ENCODE results near the gene FBXO27. TPM values are rescaled to one million over a fixed set of nuclear protein-coding genes. Genes with fewer than 3 reads are reported as not detected.

FBXO27 gene
- total RNA-seq, 1 experiment from 2014 or later, result 16.4 TPM

DNA sequence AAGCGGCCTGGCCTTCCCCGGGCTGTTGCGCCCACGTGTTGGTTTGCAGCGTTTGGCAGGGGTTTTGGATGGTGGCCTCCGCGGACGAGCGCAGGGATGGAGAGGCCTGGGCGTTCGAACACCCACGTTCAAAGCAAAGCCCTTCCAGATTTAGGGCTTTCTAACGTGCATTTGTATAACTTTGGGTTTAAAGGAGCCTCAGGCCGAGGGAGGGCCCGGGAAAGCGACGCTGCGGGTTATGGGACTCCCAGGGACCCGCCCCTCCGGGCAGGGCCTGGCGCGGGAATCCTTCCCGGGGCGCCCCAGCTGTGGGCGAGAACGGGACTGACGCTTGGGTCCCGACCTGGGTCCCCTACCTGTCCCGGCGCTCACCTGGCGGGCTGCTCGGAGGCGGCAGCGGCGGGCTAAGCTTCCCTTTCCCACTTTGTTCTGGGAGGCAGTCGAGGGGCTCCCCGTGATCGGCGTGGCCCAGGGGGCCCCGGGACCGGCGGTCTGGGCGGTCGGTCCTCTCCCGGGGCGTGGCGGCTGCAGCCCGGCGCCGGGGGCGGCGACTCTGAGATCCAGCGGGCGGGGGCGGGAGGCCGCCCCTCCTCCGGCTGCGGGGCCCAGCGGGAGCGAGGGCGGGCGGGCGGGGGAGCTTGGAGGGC, 57.0 kb downstream of the FBXO27 start, which contains the start of gene FBXO17:
Gene FBXO17 (minus strand): TSS at position 529 of the 647 bp plus-strand sequence. CDS start 25,423 bp downstream, outside the sequence.
- Histone ChIP-seq H3K27ac (ENCODE audit: low read depth, low read length) (peak within 1 kb of the TSS; percentile 61), H2AFZ (ENCODE audit: low read depth, low read length, poor library complexity, severe bottlenecking) (peak within 1 kb of the TSS; percentile 60)

DNA sequence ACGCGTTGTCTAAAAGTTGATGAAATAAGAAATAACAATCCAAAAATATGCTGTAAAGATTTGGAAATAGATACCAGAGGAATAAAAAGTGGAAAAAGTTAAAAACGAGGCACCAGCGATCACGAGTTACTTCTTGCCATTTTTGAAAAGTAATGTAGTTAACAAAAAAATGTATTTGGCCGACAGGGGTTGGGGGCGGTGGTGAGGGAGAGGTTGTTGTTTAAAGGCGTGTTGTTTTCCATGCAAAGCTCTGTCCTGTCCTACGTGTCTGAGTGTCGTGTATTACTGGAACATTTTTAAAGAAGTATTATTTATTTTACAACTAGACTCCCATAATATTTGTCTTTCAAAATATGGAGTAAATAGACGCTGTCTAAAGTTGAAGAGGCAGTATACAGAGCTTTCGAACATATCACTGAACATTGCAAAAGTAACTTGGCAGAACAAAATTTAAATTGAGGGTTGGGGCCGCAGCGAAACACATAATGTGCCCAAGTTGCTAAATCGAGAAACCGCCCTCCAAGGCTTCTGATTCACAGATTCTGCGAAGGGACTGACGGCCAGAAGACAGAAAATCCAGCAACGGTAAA, 57.6 kb downstream of the FBXO27 start:
- no peaks in the 10 kb centered on the region for H3K9me3 ChIP-seq (ENCODE audit: control insufficient read depth in 1 of 2, insufficient read depth in 1 of 2, low read depth in 1 of 2, low read length in 2 of 2)
- H2AFZ ChIP-seq (ENCODE audit: low read depth, low read length, poor library complexity, severe bottlenecking), result no peak overlapping the region
- ChIA-PET CTCF (no interaction called here), RAD21 (ENCODE audit: low non-redundant PET in 1 of 2, low total read pairs in 2 of 2, uncharacterized antibody in 2 of 2, unreplicated experiment in 2 of 2) (interaction anchor here in 1 of 2 experiments (0.7 kb wide), 1 partner anchor 101 kb away, joined by 3 read pairs; no protein-coding TSS in a partner anchor), POLR2A (interaction anchor here (1.1 kb wide), 1 partner anchor 152 kb away, joined by 5 read pairs; no protein-coding TSS in a partner anchor)
- BruUV-seq (replicated peaks), result no TSS peak
- intact Hi-C loops (cut with micrococcal nuclease), result no loop called here
- ATAC-seq (no peak), DNase-seq (ENCODE audit: low read depth, low spot score) (no peak)
- H3K27ac ChIP-seq (ENCODE audit: low read depth, low read length), result peak overlapping the region; percentile 61
- H3K9me2 ChIP-seq (ENCODE audit: insufficient read depth), result no peaks in the 10 kb centered on the region
- no peak for TF ChIP-seq EZH2phosphoT487 (IDR thresholded peaks at IDR 0.05; ENCODE audit: borderline replicate concordance)
- 0 out of 2 replicates have a peak, but pooled peaks have one; percentile 12 for TF ChIP-seq EGR1 (IDR thresholded peaks at IDR 0.05; ENCODE audit: low read depth)
- H3K9ac ChIP-seq (ENCODE audit: low read length), result peak overlapping the region; percentile 68
- peaks cover 8 to 21% of the 10 kb centered on the region in 2 experiments; a peak in 3 of 4 replicates for H3K4me1 ChIP-seq (ENCODE audit: control insufficient read depth in 1 of 2, insufficient read depth in 2 of 2, low read length in 2 of 2)
- peak overlapping the region; percentile 75 for H3K4me2 ChIP-seq (ENCODE audit: low read length)
- H3K79me2 ChIP-seq (ENCODE audit: insufficient read depth, low read length), result peaks cover 16% of the 10 kb centered on the region
- no peaks in the 10 kb centered on the region for H3K36me3 ChIP-seq (ENCODE audit: control insufficient read depth in 1 of 2, insufficient read depth in 2 of 2, low read length in 2 of 2)
- H3K4me3 ChIP-seq (replicated peaks in 1 of 2; ENCODE audit: low read depth in 1 of 2, low read length in 2 of 2), result peak overlapping the region; percentile 57 to 61
- H3K27me3 ChIP-seq (ENCODE audit: insufficient read depth, low read length), result no peaks in the 10 kb centered on the region
- H4K20me1 ChIP-seq (ENCODE audit: insufficient read depth), result no peaks in the 10 kb centered on the region

More for the DNA sequence above, 57.0 kb downstream of the FBXO27 start, which contains the start of gene FBXO17:
- peaks cover 16% of the 10 kb centered on the region for H3K79me2 ChIP-seq (ENCODE audit: insufficient read depth, low read length)
- no peaks in the 10 kb centered on the region for H4K20me1 ChIP-seq (ENCODE audit: insufficient read depth)
- no peaks in the 10 kb centered on the region; a peak in 1 of 4 replicates for H3K9me3 ChIP-seq (ENCODE audit: control insufficient read depth in 1 of 2, insufficient read depth in 1 of 2, low read depth in 1 of 2, low read length in 2 of 2)
- 0 out of 2 replicates have a peak, but pooled peaks have one; percentile 41 for TF ChIP-seq EGR1 (IDR thresholded peaks at IDR 0.05; ENCODE audit: low read depth)
- TF ChIP-seq, protein P1, sequence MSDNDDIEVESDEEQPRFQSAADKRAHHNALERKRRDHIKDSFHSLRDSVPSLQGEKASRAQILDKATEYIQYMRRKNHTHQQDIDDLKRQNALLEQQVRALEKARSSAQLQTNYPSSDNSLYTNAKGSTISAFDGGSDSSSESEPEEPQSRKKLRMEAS (IDR thresholded peaks at IDR 0.05), result peak; percentile 77
- peak; percentile 82 for TF ChIP-seq ZFX (IDR thresholded peaks at IDR 0.05)
- 0 out of 2 replicates have a peak, but pooled peaks have one; percentile 14 for TF ChIP-seq POLR2AphosphoS5 (IDR thresholded peaks at IDR 0.05; ENCODE audit: low read depth, low read length)
- TF ChIP-seq RAD21 (IDR thresholded peaks at IDR 0.05; ENCODE audit: low read depth), result no peak
- TF ChIP-seq SIN3A (IDR thresholded peaks at IDR 0.05; ENCODE audit: low read depth), result no peak; the same call in 1 of the 2 replicates
- CTCF ChIA-PET, result interaction anchor here (1.0 to 1.5 kb wide), 6 partner anchors 13 to 63 kb away, joined by 3 to 7 read pairs (median 4); no protein-coding TSS in a partner anchor
- no peaks in the 10 kb centered on the region for H3K9me2 ChIP-seq (ENCODE audit: insufficient read depth)
- no peaks in the 10 kb centered on the region for H3K27me3 ChIP-seq (ENCODE audit: insufficient read depth, low read length)
- H3K4me1 ChIP-seq (ENCODE audit: control insufficient read depth in 1 of 2, insufficient read depth in 2 of 2, low read length in 2 of 2), result peaks cover 8 to 21% of the 10 kb centered on the region in 2 experiments; a peak in 3 of 4 replicates
- H3K36me3 ChIP-seq (ENCODE audit: control insufficient read depth in 1 of 2, insufficient read depth in 2 of 2, low read length in 2 of 2), result no peaks in the 10 kb centered on the region
- peak within 1 kb of the TSS; percentile 68 for H3K9ac ChIP-seq (ENCODE audit: low read length)
- RAD21 ChIA-PET (ENCODE audit: low non-redundant PET in 1 of 2, low total read pairs in 2 of 2, uncharacterized antibody in 2 of 2, unreplicated experiment in 2 of 2), result no interaction called here
- POLR2A ChIA-PET, result interaction anchor here (0.8 to 1.1 kb wide), 2 partner anchors 56 to 153 kb away, joined by 3 to 5 read pairs; no protein-coding TSS in a partner anchor
- intact Hi-C loops (cut with micrococcal nuclease), result no loop called here
- H3K4me3 ChIP-seq (replicated peaks in 1 of 2; ENCODE audit: low read depth in 1 of 2, low read length in 2 of 2), result peak within 1 kb of the TSS; percentile 57 to 61
- ATAC-seq (peak; percentile 83), DNase-seq (ENCODE audit: low read depth, low spot score) (no peak)
- peak within 1 kb of the TSS; percentile 75 for H3K4me2 ChIP-seq (ENCODE audit: low read length)
- TSS peak; percentile 72 for BruUV-seq (replicated peaks)

Other genes starting within 250 kb of the FBXO27 start
- gene LGALS7B, start 243.3 kb downstream of the FBXO27 start, total RNA-seq (2021; ENCODE audit: unreplicated experiment), result 2.4 TPM
- 0.86 TPM for gene LGALS4, start 219.6 kb downstream of the FBXO27 start, total RNA-seq (2021; ENCODE audit: unreplicated experiment)
- gene ECH1, start 200.8 kb downstream of the FBXO27 start, total RNA-seq (2021; ENCODE audit: unreplicated experiment), result 81.3 TPM
- 551 TPM for gene HNRNPL, start 182.6 kb downstream of the FBXO27 start, total RNA-seq (2021; ENCODE audit: unreplicated experiment)
- gene RINL, start 154.3 kb downstream of the FBXO27 start, total RNA-seq (2021; ENCODE audit: unreplicated experiment), result 28.6 TPM
- 15.4 TPM for gene SIRT2, start 132.9 kb downstream of the FBXO27 start, total RNA-seq (2021; ENCODE audit: unreplicated experiment)
- 51.2 TPM for gene NFKBIB, start 132.6 kb downstream of the FBXO27 start, total RNA-seq (2021; ENCODE audit: unreplicated experiment)
- 1.2 TPM for gene CCER2, start 120.4 kb downstream of the FBXO27 start, total RNA-seq (2021; ENCODE audit: unreplicated experiment)
- gene SARS2, start 101.8 kb downstream of the FBXO27 start, total RNA-seq (2021; ENCODE audit: unreplicated experiment), result 58.2 TPM
- 97.7 TPM for gene MRPS12, start 101.6 kb downstream of the FBXO27 start, total RNA-seq (2021; ENCODE audit: unreplicated experiment)
- 18.5 TPM for gene FBXO17, start 56.8 kb downstream of the FBXO27 start, total RNA-seq (2021; ENCODE audit: unreplicated experiment)
- 4.7 TPM for gene ACP7, start 51.8 kb upstream of the FBXO27 start, total RNA-seq (2021; ENCODE audit: unreplicated experiment)
- gene PAK4, start 93.2 kb upstream of the FBXO27 start, total RNA-seq (2021; ENCODE audit: unreplicated experiment), result 90.1 TPM
- 0.12 TPM for gene NCCRP1, start 164.4 kb upstream of the FBXO27 start, total RNA-seq (2021; ENCODE audit: unreplicated experiment)
- gene SYCN, start 171.7 kb upstream of the FBXO27 start, total RNA-seq (2021; ENCODE audit: unreplicated experiment), result not detected
- gene IFNL3, start 212.5 kb upstream of the FBXO27 start, total RNA-seq (2021; ENCODE audit: unreplicated experiment), result not detected
- gene IFNL4, start 216.3 kb upstream of the FBXO27 start, total RNA-seq (2021; ENCODE audit: unreplicated experiment), result not detected
- gene IFNL2, start 235.8 kb upstream of the FBXO27 start, total RNA-seq (2021; ENCODE audit: unreplicated experiment), result not detected